Osteoblast (primary cell): ENCODE measurements around the gene STX1A. TPM values are rescaled to one million over a fixed set of nuclear protein-coding genes. Genes with fewer than 3 reads are reported as not detected.

Experiments
- DNase-seq: peaks from one replicate; pipeline ENCODE4 v3.0.0; 2011; ENCODE audit warnings: low spot score, mixed read lengths; ENCODE audit not compliant: insufficient read length; ENCODE audit errors: missing footprints
- H2AFZ ChIP-seq: 2 replicates; pipeline ENCODE4 v1.6.0; 2011; ENCODE audit warnings: mild to moderate bottlenecking, low read length
- H3K27ac ChIP-seq: 2 replicates; pipeline ENCODE4 v1.5.1; 2011; ENCODE audit warnings: mild to moderate bottlenecking, low read depth, low read length, moderate library complexity
- H3K27me3 ChIP-seq: 2 replicates; pipeline ENCODE4 v1.6.0; 2012; ENCODE audit warnings: mild to moderate bottlenecking, control low read depth, inconsistent platforms, low read length, moderate library complexity; ENCODE audit not compliant: insufficient read depth
- H3K36me3 ChIP-seq: 2 replicates; pipeline ENCODE4 v1.5.1; 2011; ENCODE audit warnings: mild to moderate bottlenecking, low read length, control low read depth, moderate library complexity; ENCODE audit not compliant: insufficient read depth
- H3K4me1 ChIP-seq: 2 replicates; pipeline ENCODE4 v1.5.1; 2011; ENCODE audit warnings: mild to moderate bottlenecking, low read length, control low read depth, moderate library complexity; ENCODE audit not compliant: insufficient read depth
- H3K4me2 ChIP-seq: 2 replicates; pipeline ENCODE4 v1.6.0; 2011; ENCODE audit warnings: mild to moderate bottlenecking, low read length; ENCODE audit not compliant: insufficient read depth
- H3K4me3 ChIP-seq: fragments of 200-600 bp; sonication (generic); 3 replicates; pipeline ENCODE4 v1.5.1; 2012; ENCODE audit warnings: mild to moderate bottlenecking, low read length, inconsistent platforms; ENCODE audit not compliant: insufficient read depth
- H3K79me2 ChIP-seq: 2 replicates; pipeline ENCODE4 v1.6.0; 2012; ENCODE audit warnings: mild to moderate bottlenecking, low read length, control low read depth, inconsistent platforms; ENCODE audit not compliant: insufficient read depth
- H3K9me3 ChIP-seq: 2 replicates; pipeline ENCODE4 v1.5.1; 2011; ENCODE audit warnings: low read depth, low read length, control low read depth
- H4K20me1 ChIP-seq: 2 replicates; pipeline ENCODE4 v1.6.0; 2012; ENCODE audit warnings: mild to moderate bottlenecking, low read length, control low read depth; ENCODE audit not compliant: insufficient read depth
- total RNA-seq: library from RNA; depleted of rRNA; stranded (reverse); fragments of >200 nt; gene quantifications from 2 replicates; pipeline ENCODE4 v1.2.3, GENCODE V29; 2012
- TF ChIP-seq, protein P1 (sequence below): IDR thresholded peaks from 2 replicates; pipeline ENCODE4 v1.5.1; 2011; ENCODE audit warnings: mild to moderate bottlenecking, low read depth, low read length, moderate library complexity; ENCODE audit errors: extremely low read depth

STX1A gene
- total RNA-seq, 1 donor, result 17.4 TPM

GRCh38 chr7:73685311-73685710, 34.2 kb downstream of the STX1A start:
- DNase-seq, result no peak
- Histone ChIP-seq H3K36me3 (peaks cover 22% of the 10 kb centered on the region), H3K27ac (no peak overlapping the region), H3K9me3 (no peaks in the 10 kb centered on the region), H3K79me2 (peaks cover 77% of the 10 kb centered on the region), H3K4me2 (no peak overlapping the region), H3K4me3 (no peak overlapping the region), H3K4me1 (peaks cover 26% of the 10 kb centered on the region), H4K20me1 (peaks cover 17% of the 10 kb centered on the region), H2AFZ (no peak overlapping the region), H3K27me3 (no peaks in the 10 kb centered on the region)
- TF ChIP-seq, protein P1, sequence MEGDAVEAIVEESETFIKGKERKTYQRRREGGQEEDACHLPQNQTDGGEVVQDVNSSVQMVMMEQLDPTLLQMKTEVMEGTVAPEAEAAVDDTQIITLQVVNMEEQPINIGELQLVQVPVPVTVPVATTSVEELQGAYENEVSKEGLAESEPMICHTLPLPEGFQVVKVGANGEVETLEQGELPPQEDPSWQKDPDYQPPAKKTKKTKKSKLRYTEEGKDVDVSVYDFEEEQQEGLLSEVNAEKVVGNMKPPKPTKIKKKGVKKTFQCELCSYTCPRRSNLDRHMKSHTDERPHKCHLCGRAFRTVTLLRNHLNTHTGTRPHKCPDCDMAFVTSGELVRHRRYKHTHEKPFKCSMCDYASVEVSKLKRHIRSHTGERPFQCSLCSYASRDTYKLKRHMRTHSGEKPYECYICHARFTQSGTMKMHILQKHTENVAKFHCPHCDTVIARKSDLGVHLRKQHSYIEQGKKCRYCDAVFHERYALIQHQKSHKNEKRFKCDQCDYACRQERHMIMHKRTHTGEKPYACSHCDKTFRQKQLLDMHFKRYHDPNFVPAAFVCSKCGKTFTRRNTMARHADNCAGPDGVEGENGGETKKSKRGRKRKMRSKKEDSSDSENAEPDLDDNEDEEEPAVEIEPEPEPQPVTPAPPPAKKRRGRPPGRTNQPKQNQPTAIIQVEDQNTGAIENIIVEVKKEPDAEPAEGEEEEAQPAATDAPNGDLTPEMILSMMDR, result no peak

DNA sequence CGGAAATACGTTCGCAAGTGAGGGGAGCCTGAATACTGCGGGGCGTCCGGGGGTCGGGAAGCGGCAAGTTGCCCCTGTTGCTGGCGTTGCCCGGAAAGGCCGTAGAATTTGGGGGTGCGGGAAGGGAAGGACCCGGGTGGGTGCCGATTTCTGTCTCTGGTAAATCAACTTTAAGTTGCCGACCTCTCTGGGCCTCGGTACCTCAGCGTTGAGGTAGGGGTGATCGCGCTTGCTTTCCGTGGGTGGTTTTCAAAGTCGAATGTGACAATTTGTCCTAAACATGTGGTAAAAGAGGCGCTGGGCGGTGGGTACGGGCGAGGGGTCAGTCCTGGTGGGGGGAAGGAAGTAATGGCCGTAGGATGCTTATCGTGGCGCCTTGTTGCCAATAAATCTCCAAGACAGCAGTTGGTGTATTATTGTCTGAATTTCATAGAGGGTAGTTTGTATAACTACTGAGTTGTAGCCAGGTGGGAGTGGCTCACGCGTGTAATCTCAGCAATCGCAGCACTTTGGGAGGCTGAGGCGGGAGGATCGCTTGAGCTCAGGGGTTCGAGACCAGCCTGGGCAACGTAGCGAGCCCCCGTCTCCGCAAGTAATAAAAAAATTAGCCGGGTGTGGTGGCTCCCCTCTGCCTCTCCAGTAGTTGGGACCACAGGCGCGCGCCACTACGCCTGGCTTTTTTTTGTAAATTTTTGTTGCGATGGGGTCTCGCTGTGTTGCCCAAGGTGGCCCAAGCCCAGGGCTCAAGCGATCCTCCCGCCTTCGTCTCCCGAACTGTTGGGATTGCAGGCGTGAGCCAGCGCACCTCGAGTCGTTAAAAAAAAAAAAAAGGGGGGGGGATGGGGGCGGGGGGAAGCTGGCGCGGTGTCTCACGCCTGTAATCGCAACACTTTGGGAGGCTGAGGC, 35.4 kb downstream of the STX1A start:
- Histone ChIP-seq H3K79me2 (peaks cover 84% of the 10 kb centered on the region), H3K27me3 (no peaks in the 10 kb centered on the region), H3K4me2 (peak overlapping the region; percentile 89), H2AFZ (peak overlapping the region; percentile 93), H3K4me3 (peak overlapping the region; percentile 96), H3K36me3 (peaks cover 27% of the 10 kb centered on the region), H3K4me1 (peaks cover 26% of the 10 kb centered on the region), H3K27ac (peak overlapping the region; percentile 83), H3K9me3 (no peaks in the 10 kb centered on the region), H4K20me1 (peaks cover 21% of the 10 kb centered on the region)
- TF ChIP-seq, protein P1, result no peak
- DNase-seq, result peak; percentile 79

DNA sequence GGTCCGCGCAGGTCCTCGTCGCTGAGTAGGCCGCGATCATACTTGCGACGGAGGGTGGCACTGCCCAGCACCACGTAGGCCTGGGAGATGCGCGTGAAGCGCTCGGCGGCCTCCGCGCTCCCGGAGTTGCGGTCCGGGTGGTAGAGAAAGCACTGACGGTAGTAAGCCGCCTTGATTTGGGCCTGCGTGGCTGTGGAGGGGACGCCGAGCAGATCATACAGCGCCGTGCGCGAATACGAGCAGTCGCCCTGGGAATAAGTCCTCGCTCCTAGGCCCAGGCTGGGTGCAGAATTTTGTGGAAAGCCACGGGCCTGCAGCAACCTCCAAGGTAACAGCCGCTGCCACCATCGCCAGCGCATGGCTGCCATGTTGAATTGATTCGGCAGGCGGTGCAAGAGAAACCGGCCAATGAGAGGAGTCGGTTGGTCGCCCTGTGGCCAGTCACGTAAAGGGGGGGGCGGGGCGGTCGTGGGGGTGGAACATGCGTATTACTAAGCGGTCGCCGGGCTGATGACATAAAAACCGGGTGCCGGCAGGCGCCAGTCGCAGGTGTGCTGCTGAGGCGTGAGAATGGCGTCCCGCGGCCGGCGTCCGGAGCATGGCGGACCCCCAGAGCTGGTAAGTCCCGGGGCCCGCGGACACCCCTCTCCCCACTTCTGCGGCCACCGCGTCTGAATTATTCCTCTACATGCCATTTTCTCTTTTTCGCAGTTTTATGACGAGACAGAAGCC, 36.2 kb downstream of the STX1A start, which contains the start of the genes BUD23 and DNAJC30:
Gene BUD23 (plus strand): TSS at position 542 of the 732 bp plus-strand sequence. CDS start 29 bp downstream, at position 571.
Gene DNAJC30 (minus strand): TSS at position 398 of the 732 bp plus-strand sequence. CDS start 30 bp downstream, at position 368.
- peak; percentile 99 for DNase-seq
- Histone ChIP-seq H4K20me1 (peaks cover 25% of the 10 kb centered on the region), H3K27ac (peak within 1 kb of the TSS; percentile 93)

More for the DNA sequence above, 36.2 kb downstream of the STX1A start, which contains the start of the genes BUD23 and DNAJC30:
- TF ChIP-seq, protein P1, result no peak
- Histone ChIP-seq H3K4me1 (peaks cover 26% of the 10 kb centered on the region), H3K4me3 (peak within 1 kb of the TSS; percentile 96), H3K27me3 (no peaks in the 10 kb centered on the region), H3K9me3 (no peaks in the 10 kb centered on the region), H3K4me2 (peak within 1 kb of the TSS; percentile 89), H3K79me2 (peaks cover 81% of the 10 kb centered on the region), H2AFZ (peak within 1 kb of the TSS; percentile 95), H3K36me3 (peaks cover 24% of the 10 kb centered on the region)
